DOHH2 (cell line): ENCODE results near the gene FBXO42.

Experiments used
- CTCF ChIP-seq: fragments of 200-600 bp; sonication (generic); IDR thresholded peaks from one replicate; pipeline ENCODE4 v1.5.1; 2014; ENCODE audit warnings: antibody characterized with exemption, mild to moderate bottlenecking, low read depth, low read length; ENCODE audit not compliant: poor library complexity, severe bottlenecking
- EZH2phosphoT487 ChIP-seq: fragments of 200-600 bp; sonication (generic); IDR thresholded peaks from 2 replicates; pipeline ENCODE4 v1.6.1; 2017; ENCODE audit warnings: borderline replicate concordance, mild to moderate bottlenecking, antibody characterized with exemption, low read length, moderate library complexity, mixed read lengths

GRCh38 chr1:16198444-16199156, 153.7 kb downstream of the FBXO42 start:
- TF ChIP-seq CTCF: no peak
- no peak for TF ChIP-seq EZH2phosphoT487
